IMR-90 (cell line): Measurements from ENCODE around the gene FGF3. TPM values are rescaled to one million over a fixed set of nuclear protein-coding genes. Genes with fewer than 3 reads are reported as not detected.

Experiments used
- ATAC-seq: fragments of 200-7000 bp; cut with Tn5 transposase; 2 replicates; pipeline ENCODE4 v1.9.1; 2020; ENCODE audit warnings: low read depth, mild to moderate bottlenecking, moderate library complexity
- BruUV-seq: library from RNA; stranded (reverse); fragments of 400-500 nt; replicated peaks from 2 replicates; lab custom pipeline; 2021; lab: Mats Ljungman, UMichigan
- CTCF ChIA-PET: fragments of 300-600 bp; formaldehyde crosslinking; extraction: SDS; loops from one replicate; lab custom pipeline; 2021; ENCODE audit warnings: antibody characterized with exemption; lab: Yijun Ruan, JAX
- POLR2A ChIA-PET: fragments of 300-600 bp; sonication (Branson Sonifier 250); formaldehyde crosslinking; loops from one replicate; lab custom pipeline; 2022; ENCODE audit warnings: antibody characterized with exemption; ENCODE audit not compliant: unreplicated experiment; lab: Charles Lee
- DNase-seq: peaks from one replicate; pipeline ENCODE4 v3.0.0; 2013
- H2AFZ ChIP-seq: replicated peaks from 2 replicates; pipeline ENCODE3; 2013; ENCODE audit warnings: low read length, mild to moderate bottlenecking; ENCODE audit not compliant: poor library complexity
- H2AK5ac ChIP-seq: 2 replicates; pipeline ENCODE4 v1.6.1; 2013; ENCODE audit warnings: low read depth, low read length, inconsistent platforms
- H2AK9ac ChIP-seq: replicated peaks from 2 replicates; pipeline ENCODE3; 2013; ENCODE audit warnings: mild to moderate bottlenecking, low read depth, low read length, moderate library complexity; ENCODE audit not compliant: poor library complexity
- H2BK120ac ChIP-seq: 2 replicates; pipeline ENCODE4 v1.6.1; 2013; ENCODE audit warnings: low read depth, low read length, inconsistent platforms
- H2BK15ac ChIP-seq: 3 replicates; pipeline ENCODE4 v1.6.1; 2013; ENCODE audit warnings: low read depth, low read length, inconsistent platforms
- H2BK20ac ChIP-seq: 2 replicates; pipeline ENCODE4 v1.6.1; 2013; ENCODE audit warnings: low read depth, mild to moderate bottlenecking, inconsistent platforms, low read length, moderate library complexity
- H2BK5ac ChIP-seq: 2 replicates; pipeline ENCODE4 v1.6.1; 2013; ENCODE audit warnings: mild to moderate bottlenecking, low read depth, low read length, inconsistent platforms; ENCODE audit not compliant: poor library complexity, severe bottlenecking
- H3K14ac ChIP-seq: replicated peaks from 2 replicates; pipeline ENCODE4 v1.6.1; 2013; ENCODE audit warnings: low read depth, low read length, inconsistent platforms
- H3K18ac ChIP-seq: 2 replicates; pipeline ENCODE4 v1.6.1; 2013; ENCODE audit warnings: low read depth, low read length, control low read depth
- H3K23ac ChIP-seq: 2 replicates; pipeline ENCODE4 v1.6.1; 2013; ENCODE audit warnings: low read depth, low read length, inconsistent platforms
- H3K27ac ChIP-seq: 2 replicates; pipeline ENCODE4 v1.5.1; 2013; ENCODE audit warnings: mild to moderate bottlenecking, control low read depth, low read length; ENCODE audit not compliant: insufficient read depth
- H3K27me3 ChIP-seq: 2 replicates; pipeline ENCODE4 v1.6.1; 2013; ENCODE audit warnings: low read length; ENCODE audit not compliant: control insufficient read depth, insufficient read depth
- H3K36me3 ChIP-seq: 2 replicates; pipeline ENCODE4 v1.6.1; 2013; ENCODE audit warnings: low read length, mixed read lengths; ENCODE audit not compliant: control insufficient read depth, insufficient read depth
- H3K4ac ChIP-seq: 2 replicates; pipeline ENCODE4 v1.6.1; 2013; ENCODE audit warnings: low read depth, low read length, inconsistent platforms
- H3K4me1 ChIP-seq: 2 replicates; pipeline ENCODE4 v1.6.1; 2013; ENCODE audit warnings: low read length, mixed read lengths; ENCODE audit not compliant: control insufficient read depth, insufficient read depth
- H3K4me2 ChIP-seq: 2 replicates; pipeline ENCODE4 v1.6.1; 2013; ENCODE audit warnings: low read depth, mild to moderate bottlenecking, control low read depth, low read length, moderate library complexity
- H3K4me3 ChIP-seq: 2 replicates; pipeline ENCODE4 v1.5.1; 2013; ENCODE audit warnings: low read depth, mild to moderate bottlenecking, control low read depth, low read length, moderate library complexity; ENCODE audit not compliant: insufficient read depth
- H3K56ac ChIP-seq: 2 replicates; pipeline ENCODE4 v1.6.1; 2013; ENCODE audit warnings: low read length, inconsistent platforms; ENCODE audit not compliant: insufficient read depth; ENCODE audit errors: extremely low read depth
- H3K79me1 ChIP-seq, 2 experiments: 2 replicates each; pipeline ENCODE4 v1.6.1; 2013; ENCODE audit warnings: low read length in 2 of 2, inconsistent platforms in 1 of 2, low read depth in 1 of 2
- H3K9ac ChIP-seq: 2 replicates; pipeline ENCODE4 v1.6.1; 2013; ENCODE audit warnings: low read depth, low read length, control low read depth
- H3K9me1 ChIP-seq: 2 replicates; pipeline ENCODE4 v1.6.1; 2013; ENCODE audit warnings: low read length, inconsistent platforms; ENCODE audit not compliant: insufficient read depth
- H3K9me3 ChIP-seq: 2 replicates; pipeline ENCODE4 v1.6.1; 2013; ENCODE audit warnings: low read length; ENCODE audit not compliant: control insufficient read depth, insufficient read depth
- H4K20me1 ChIP-seq: 2 replicates; pipeline ENCODE4 v1.6.1; 2013; ENCODE audit warnings: low read length, inconsistent platforms; ENCODE audit not compliant: insufficient read depth
- H4K5ac ChIP-seq: 2 replicates; pipeline ENCODE4 v1.6.1; 2013; ENCODE audit warnings: mild to moderate bottlenecking, low read depth, low read length, control low read depth
- H4K8ac ChIP-seq, 2 experiments: 2 replicates each; pipeline ENCODE4 v1.6.1; 2013; ENCODE audit warnings: low read depth in 2 of 2, low read length in 2 of 2, control low read depth in 1 of 2, inconsistent platforms in 1 of 2
- H4K91ac ChIP-seq: 2 replicates; pipeline ENCODE4 v1.6.1; 2013; ENCODE audit warnings: low read depth, low read length, inconsistent platforms; ENCODE audit not compliant: insufficient read depth
- MAFK ChIP-seq: IDR thresholded peaks from 2 replicates; pipeline ENCODE4 v1.6.1; 2012; ENCODE audit warnings: low read depth, low read length, improper control_type of control experiment
- WGBS, 2 experiments: methylation state at CpG; one replicate each; pipeline versions ENCODE4 v1.1.5 to v1.1.7; 2013; ENCODE audit warnings: missing lambda C conversion rate in 2 of 2; ENCODE audit not compliant: insufficient read length in 1 of 2; ENCODE audit errors: extremely low coverage in 2 of 2; 5-methylcytosine and 5-hydroxymethylcytosine counted together
- dilution Hi-C: fragments of 300-500 bp; cut with HindIII; formaldehyde crosslinking; loops from one replicate; pipeline ENCODE4 v1.14.3; 2018; ENCODE audit warnings: low sequenced_read_pairs; ENCODE audit not compliant: unreplicated experiment
- in situ Hi-C: fragments of 300-500 bp; cut with MboI; formaldehyde crosslinking; loops from 3 replicates; pipeline ENCODE4 v1.14.3; 2019; ENCODE audit warnings: low sequenced_read_pairs, inconsistent platforms, mixed read lengths
- intact Hi-C: fragments of 100-400 bp; cut with micrococcal nuclease; formaldehyde crosslinking; loops from 2 replicates; pipeline ENCODE4 v1.10.0; 2022
- polyA plus RNA-seq, 3 experiments: library from polyadenylated mRNA; depleted of rRNA; stranded (reverse); fragments of >200 nt; gene quantifications; 2 replicates each; pipeline ENCODE4 v1.2.3, GENCODE V29; 2012; ENCODE audit warnings: low replicate concordance in 1 of 3
- total RNA-seq: library from RNA; depleted of rRNA; stranded (reverse); fragments of >200 nt; gene quantifications from 2 replicates; pipeline ENCODE4 v1.2.3, GENCODE V29; 2012; rRNA removed

Gene FGF3
- total and polyA plus RNA-seq, 2 of the 4 experiments (the other 2 are of a cell fraction): not detected

DNA sequence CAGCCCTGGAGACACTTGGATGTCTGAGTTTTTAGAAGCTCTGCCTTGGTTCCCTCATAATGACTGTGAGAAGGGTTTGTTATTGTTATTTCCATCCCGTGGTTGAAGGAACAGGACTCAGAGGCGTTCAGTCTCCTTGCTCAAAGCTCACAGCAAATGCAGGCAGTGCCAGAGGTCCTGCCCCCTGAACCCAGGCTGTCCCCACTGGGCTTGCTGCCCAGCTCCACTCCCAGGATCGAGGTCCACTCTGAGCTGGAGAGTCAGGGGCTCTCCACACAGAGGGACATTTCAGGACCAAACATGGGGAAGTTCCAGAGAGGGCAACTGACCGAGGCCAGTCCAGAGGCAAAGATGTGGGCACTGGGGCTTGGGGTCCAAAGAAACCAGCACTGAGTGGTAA lies 58.9 kb downstream of the FGF3 start:
- no peak overlapping the region for H2BK120ac ChIP-seq
- no peak overlapping the region for H2BK15ac ChIP-seq
- no peak overlapping the region for H3K14ac ChIP-seq
- intact Hi-C loops: no loop called here
- no peak overlapping the region for H3K27ac ChIP-seq
- no peaks in the 10 kb centered on the region for H3K9me1 ChIP-seq
- H3K4me3 ChIP-seq: no peak overlapping the region
- no peak overlapping the region for H3K4me2 ChIP-seq
- dilution Hi-C loops: no loop called here
- WGBS, 2 experiments: 21% methylated on average over 3 of the region's 4 CpGs; no CpG with 5 or more reads in 1 of the 2 experiments
- no peak overlapping the region for H3K9ac ChIP-seq
- peaks cover 64% of the 10 kb centered on the region for H3K27me3 ChIP-seq
- H3K9me3 ChIP-seq: peaks cover 30% of the 10 kb centered on the region
- in situ Hi-C loops: no loop called here
- TF ChIP-seq MAFK: no peak
- H4K8ac ChIP-seq: no peak overlapping the region
- H2AK9ac ChIP-seq: peak overlapping the region; percentile 42
- H2AK5ac ChIP-seq: no peak overlapping the region
- CTCF ChIA-PET: no interaction called here
- no peak overlapping the region for H3K23ac ChIP-seq
- no peaks in the 10 kb centered on the region for H3K36me3 ChIP-seq
- no peaks in the 10 kb centered on the region for H4K20me1 ChIP-seq
- H3K4me1 ChIP-seq: no peaks in the 10 kb centered on the region
- H3K56ac ChIP-seq: no peak overlapping the region
- no peak for ATAC-seq
- BruUV-seq: no TSS peak
- no peak overlapping the region for H4K5ac ChIP-seq
- H3K18ac ChIP-seq: no peak overlapping the region
- POLR2A ChIA-PET: no interaction called here
- no peak overlapping the region for H3K4ac ChIP-seq
- H2BK5ac ChIP-seq: no peak overlapping the region
- H3K79me1 ChIP-seq: no peaks in the 10 kb centered on the region
- DNase-seq: no peak
- H2AFZ ChIP-seq: no peak overlapping the region
- no peak overlapping the region for H2BK20ac ChIP-seq
- no peak overlapping the region for H4K91ac ChIP-seq

Other genes starting within 250 kb of the FGF3 start
- gene CCND1, start 178.3 kb downstream of the FGF3 start, total RNA-seq: 717 and 748 TPM in 2 replicates
- 481 and 872 TPM in 2 replicates for gene CCND1, start 178.3 kb downstream of the FGF3 start, polyA plus RNA-seq (2012; rRNA removed)
- 8.2 and 16.7 TPM in 2 replicates for gene LTO1, start 144.1 kb downstream of the FGF3 start, total RNA-seq
- 18.8 and 23.5 TPM in 2 replicates for gene LTO1, start 144.1 kb downstream of the FGF3 start, polyA plus RNA-seq (2012; rRNA removed)
- gene FGF19, start 115.4 kb downstream of the FGF3 start, total RNA-seq: not detected in 2 replicates
- gene FGF19, start 115.4 kb downstream of the FGF3 start, polyA plus RNA-seq (2012; rRNA removed): not detected in 2 replicates
- gene FGF4, start 44.1 kb downstream of the FGF3 start, total RNA-seq: not detected in 2 replicates
- gene FGF4, start 44.1 kb downstream of the FGF3 start, polyA plus RNA-seq (2012; rRNA removed): not detected in 2 replicates